ENCODE measurements around the gene SHFL.

SHFL gene

DNA sequence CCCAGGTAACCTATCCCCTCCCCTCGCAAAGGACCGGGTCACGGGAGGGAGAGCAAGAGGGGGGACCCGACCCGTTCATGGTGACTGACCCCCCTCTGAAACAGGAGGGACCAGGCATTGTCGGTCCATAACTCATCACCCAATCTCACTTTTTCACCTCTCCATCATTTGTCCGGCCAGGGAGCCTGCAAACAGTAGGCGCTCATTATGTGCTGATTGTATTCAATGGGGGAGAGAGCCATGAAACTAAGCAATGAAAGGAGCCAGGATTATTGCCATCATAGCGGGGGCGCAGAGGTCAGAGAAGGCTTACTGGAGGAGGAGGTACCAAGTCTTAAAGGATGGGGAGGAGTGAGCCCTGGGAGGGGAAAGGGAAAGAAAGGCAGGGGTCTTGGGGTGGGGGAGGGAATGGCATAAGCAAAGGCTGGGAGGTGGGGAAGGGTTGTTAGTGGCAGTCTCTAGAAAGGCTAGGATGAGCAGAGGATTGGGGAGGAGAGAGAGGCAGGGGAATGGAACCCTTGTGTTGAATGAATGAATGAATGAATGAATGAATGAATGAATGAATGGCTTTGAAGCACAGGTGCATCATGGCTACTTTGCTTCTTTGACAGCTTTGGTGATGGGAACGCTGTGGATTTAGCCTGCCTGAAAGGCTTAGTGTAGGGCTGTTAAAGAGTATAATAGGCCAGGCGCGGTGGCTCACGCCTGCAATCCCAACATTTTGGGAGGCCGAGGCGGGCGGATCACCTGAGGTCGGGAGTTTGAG lies 1.4 kb downstream of the SHFL start:
- no peak for DNase-seq (ENCODE audit: low spot score)

DNA sequence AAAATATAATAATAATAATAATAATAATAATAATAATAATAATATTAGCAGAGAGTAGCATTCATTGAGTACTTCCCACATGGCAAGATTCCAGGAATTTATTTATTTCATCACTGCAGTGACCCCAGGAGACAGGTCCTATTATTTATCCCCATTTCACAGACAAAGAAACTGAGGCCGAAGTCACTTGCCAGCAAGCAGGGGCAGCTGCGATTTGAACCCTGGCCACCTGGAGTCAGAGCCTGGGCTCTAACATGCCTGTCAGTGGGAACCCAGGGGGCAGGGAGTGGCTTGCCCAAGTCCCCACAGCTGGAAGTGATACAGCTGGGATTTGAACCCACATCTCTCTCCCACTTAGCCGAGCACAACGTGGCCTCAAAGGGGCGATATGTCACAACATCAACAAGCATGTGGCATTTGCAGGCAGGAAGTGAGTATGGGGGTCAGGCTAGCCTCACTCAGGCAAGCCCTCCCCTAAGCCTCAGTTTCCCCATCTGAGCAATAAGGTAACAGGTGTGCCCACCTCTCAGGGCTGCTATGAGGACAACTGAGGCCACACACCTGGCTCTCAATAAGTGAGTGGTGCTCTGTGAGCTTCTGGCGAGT lies 2.9 kb downstream of the SHFL start:
- no peak for DNase-seq (ENCODE audit: low spot score)

DNA sequence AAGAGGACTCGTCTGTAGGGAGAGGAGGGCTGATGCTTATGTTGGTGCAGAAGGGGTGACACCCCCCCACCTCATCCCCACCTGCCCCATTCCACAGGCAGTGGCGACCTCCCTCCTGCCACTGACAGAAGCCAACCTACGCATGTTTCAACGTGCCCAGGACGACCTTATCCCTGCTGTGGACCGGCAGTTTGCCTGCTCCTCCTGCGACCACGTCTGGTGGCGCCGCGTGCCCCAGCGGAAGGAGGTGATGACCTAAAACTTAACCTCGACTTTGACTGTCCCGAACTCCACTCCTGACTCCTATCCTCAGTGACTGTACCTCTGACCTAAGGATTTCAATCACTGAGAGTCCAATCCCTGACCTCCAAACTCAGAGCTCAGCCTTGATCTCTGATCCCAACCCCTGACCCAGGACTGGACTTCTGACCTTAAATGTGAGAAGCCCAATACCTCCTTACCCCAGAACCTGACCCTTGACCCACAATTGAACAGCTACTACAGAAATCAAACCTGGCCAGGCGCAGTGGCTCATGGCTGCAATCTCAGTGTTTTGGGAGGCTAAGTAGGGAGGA lies 3.8 kb downstream of the SHFL start:
- DNase-seq (ENCODE audit: low spot score) = no peak

DNA sequence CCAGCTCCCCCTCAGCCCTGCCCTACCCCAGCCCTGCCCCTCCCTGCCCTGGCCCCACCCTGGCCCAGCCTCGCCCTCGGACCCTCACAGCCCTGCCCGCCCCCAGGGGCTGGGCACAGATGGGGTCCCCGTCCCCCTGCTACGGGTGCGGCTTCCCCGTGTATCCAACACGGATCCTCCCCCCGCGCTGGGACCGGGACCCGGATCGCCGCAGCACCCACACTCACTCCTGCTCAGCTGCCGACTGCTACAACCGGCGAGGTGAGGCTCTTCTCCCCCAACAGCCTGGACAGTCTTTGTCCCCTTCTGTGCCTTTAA lies 5.2 kb downstream of the SHFL start:
- DNase-seq (ENCODE audit: low spot score) = no peak

DNA sequence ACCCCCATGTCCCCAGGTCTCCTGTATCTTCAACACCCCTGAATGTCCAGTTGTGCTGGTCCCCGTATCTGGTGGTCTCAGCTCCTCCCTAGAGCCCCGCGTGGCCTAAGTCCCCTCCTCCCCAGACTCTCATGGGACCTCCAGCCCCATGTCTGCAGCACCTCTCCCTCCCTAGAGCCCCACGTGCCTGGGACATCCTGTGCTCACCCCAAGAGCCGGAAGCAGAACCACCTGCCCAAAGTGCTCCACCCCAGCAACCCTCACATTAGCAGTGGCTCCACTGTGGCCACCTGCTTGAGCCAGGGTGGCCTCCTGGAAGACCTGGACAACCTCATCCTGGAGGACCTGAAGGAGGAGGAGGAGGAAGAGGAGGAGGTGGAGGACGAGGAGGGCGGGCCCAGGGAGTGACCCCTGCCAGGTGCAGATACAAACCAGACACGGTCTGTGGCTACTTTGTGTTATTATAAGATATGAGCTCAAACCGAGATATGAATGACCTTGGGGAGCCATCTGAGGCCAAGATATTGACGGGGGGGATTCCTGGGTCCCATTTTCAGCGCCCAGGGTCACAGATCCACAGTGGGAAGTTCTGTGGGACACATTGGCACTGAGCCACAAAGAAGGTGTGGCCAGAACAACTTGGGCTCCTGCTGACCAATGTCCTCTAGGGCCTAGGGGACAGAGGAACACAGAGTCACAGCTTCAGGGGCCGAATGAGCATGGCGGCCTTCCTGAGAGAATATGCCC lies 6.0 kb downstream of the SHFL start:
- no peak for DNase-seq (ENCODE audit: low spot score)

DNA sequence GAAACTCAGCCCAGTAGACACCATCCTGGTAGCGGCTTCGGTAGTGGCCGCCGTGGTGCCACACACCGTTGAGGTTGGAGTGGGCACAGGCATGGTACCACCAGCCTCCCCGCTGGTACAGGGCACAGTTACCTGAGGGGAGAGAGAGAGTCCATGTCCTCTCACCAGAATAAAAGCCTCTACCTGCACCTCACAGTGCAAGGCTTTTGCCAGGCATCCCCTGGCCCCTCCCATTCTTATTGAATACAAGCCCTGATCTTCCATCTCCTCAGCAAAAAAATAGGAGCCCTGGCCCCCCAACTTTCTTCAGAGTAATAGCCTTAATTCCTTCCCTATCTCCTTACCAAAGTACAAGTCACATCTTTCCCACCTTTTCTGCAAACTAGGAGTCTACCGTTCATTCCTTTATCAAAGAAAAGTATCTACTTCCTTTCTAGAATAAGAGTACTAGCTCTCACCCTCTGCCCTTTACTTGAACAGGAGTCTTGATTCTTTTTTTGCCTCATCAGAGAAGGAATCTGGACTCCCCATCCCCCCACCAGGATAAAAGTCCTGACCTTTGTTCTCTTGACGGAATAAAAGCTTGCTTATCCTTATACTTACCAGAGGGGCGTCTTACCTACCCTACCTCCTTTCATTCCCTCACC lies 6.7 kb downstream of the SHFL start:
- DNase-seq (ENCODE audit: low spot score) = no peak

DNA sequence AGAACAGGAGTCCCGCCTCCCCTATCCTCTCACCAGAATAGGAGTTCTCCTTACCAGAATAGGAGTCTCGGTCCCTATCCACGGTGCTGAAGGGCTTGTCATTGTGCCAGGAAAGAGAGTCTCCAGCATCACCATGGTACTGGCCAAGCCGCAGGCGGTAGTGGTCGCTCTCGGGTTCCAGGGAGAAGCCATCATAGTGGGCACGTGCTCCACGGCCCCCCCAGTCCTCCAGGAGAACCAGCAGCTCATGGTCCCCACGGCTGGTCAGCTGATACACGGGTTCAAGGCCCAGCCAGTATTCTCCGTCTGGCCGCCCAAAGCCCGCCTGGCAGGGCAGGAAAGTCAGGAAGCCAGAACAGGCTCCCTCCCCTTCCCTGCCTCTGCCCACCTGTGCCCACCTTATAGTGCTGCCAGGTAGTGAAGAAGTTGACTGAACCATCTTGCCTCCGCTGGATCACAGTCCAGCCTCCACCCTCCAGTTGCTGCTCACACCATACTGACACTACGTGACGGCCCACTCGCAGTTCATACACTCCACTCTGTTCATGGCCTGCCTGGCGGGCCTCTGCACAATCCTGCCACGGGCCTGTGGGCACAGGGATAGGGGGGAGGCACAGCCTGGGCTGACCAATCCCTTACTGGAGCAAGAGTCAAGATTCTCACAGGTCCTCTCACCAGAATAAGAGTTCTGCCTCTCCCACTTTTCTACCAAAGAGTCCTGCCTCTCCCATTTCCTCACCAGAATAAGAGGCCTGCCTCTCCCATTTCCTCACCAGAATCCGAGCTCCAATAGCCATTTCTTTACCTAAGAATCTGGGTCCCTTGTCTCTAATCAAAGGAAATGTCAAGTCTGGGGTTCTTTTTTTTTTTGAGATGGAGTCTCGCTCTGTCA lies 7.4 kb downstream of the SHFL start:
- DNase-seq (ENCODE audit: low spot score) = no peak

DNA sequence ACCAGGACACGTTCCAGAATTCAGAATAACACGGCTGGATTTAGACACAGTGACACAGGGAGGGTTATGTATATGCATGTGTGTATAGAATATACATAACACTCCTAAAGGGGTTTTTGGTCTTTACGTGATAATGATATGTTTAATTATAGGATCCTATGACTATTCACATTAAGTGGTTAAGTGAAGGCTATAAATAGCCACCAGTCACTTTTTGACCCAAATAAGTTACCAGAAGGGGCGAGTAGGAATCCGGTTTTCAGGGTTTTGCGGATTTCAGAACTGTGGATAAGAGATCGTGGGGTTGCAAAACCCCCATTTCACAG lies 9.5 kb downstream of the SHFL start:
- no peak for DNase-seq (ENCODE audit: low spot score)

DNA sequence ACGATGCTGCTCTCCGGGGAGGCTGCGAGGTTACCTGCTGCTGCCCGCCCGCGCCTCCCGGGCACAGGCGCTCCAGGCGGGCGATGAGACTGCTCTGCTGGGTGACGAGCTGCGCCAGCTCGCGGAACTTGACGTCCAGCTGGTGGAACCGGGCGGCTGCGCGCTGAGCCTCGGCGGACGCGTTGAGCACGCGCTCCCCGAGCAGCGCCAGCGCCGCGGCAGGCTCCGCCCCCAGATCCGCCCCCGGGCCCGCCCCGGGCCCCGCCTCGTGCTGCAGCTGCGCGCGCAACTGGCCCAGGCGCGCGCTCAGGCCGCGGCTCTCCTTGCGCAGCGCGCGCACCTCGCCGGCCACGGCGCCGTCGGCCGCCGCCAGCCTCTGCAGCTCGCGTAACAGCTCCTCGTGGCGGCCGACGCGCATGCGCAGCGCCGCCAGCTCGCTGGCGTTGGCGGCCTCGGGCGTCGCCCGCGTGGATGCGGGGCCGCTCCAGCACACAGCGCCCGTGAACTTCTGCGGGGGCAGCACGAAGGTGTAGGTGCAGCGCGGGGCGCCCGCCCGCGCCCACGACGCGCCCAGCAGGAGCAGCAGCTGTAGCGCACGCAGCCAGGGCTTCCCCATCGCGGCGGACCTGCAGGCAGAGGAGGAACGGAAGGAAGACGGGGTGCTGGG lies 10.0 kb downstream of the SHFL start:
- peak; percentile 99 for DNase-seq (ENCODE audit: low spot score)

DNA sequence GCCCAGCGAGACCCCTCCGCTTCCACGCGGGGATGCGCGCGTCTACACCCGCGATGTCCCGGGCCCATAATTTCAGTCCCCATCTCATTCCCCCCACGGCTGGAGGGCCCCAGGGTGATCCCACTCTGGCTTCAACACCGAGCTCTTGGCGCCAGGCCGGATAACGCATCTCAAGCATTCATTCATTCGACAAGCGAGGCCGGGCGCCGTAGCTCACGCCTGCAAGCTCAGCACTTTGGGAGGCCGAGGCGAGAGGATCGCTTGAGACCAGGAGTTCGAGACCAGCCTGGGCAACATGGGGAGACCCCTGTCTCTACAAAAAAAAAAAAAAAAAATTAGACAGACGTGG lies 10.5 kb downstream of the SHFL start:
- DNase-seq (ENCODE audit: low spot score) = no peak

DNA sequence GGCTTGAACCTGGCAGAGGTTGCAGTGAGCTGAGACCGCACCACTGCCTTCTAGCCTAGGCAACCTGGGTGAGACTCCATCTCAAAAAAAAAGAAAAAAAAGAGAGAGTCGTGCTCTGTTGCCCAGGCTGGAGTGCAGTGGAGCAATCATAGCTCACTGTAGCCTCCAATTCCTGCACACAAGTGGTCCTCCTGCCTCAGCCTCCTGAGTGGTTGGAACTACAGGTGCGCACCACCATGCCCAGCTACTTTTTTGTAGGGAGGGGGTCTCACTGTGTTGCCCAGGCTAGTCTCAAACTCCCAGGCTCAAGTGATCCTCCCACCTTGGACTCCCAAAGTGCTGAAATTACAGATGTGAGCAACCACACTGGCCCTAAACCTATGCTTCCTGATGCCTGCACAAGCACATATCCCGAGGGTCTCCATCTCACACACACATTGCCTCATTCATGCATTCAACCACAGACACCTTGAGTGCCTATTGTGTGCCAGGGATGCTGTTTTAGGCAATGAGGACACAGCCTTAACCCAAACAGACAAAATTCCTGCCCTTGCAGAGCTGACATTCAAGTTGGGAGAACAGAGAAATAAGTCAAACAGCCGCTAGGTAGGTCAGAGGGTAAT lies 14.2 kb downstream of the SHFL start:
- DNase-seq (ENCODE audit: low spot score) = no peak

DNA sequence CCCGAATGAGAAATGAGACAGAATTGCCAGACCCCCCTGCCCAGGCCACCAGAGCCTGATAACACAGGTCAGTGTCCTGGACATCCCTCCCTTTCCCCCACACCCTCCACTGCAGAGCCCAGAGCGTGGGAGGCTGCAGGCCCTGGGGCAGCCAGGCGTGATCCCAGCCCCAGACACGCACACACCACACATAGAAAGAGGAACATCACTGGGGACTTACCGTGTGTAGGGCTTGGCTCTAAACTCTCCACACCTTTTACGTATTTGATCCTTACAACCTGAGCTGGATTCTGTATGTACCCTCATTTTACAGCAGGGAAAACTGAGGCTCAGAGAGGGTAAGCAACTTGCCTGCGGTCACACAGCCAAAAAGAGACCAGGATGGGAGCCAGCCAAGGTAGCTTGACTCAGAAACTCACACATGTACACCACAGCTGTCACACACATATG lies 16.7 kb downstream of the SHFL start:
- DNase-seq (ENCODE audit: low spot score) = no peak

DNA sequence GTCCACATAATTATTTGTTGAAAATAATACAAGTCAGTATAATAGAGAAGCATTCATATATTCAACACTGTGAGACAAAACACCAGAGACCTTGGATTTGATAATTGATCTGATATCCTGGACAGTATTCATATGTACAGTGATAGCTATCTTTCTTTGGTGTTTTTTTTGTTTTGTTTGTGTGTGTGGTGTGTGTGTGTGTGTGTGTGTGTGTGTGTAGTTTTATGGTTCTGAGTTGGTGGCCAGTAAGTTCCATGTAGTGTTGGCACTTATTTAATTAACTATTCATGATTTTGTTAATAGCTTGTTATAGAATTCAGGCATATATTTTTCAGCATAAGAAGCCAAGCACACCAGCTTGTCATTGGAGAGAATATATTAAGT lies 18.0 kb downstream of the SHFL start:
- DNase-seq (ENCODE audit: low spot score) = no peak

DNA sequence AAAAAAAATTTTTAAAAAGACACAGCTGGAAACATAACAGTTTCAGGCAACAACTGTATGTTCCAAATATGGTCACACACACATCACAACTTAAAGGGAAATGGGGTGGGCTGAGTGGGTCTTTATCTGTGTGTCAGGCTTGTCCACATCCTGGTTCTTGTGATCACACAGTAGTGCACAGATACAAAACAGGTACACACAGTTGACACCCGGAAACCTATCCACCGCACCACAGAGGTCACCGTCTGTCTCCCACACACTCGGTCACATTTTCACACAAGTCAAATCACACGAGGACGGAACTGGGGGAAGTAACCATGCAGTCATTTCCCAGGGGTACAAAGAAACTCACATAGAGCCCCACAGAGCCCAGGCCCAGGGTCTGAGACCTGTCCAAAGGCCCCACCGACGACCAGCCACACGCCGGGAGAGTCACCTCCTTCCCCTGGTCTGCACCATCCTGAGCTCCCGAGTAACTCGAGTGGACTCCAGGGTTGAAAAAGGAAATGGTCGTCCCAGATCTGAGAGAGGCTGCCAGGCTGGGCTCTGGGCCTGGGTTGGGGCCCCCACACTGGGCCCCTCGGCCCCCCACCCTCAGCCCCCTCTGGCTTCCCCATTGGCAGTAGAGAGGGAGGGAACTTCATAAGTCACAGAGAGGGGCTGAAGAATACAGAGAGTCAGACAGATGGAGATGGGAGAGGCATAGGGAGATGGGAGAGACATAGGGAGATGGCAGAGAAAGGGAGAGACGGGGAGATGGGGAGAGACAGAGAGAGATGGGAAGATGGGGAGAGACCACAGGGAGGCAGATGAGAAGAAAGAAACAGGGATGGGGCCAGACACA lies 18.8 kb downstream of the SHFL start:
- no peak for DNase-seq (ENCODE audit: low spot score)

DNA sequence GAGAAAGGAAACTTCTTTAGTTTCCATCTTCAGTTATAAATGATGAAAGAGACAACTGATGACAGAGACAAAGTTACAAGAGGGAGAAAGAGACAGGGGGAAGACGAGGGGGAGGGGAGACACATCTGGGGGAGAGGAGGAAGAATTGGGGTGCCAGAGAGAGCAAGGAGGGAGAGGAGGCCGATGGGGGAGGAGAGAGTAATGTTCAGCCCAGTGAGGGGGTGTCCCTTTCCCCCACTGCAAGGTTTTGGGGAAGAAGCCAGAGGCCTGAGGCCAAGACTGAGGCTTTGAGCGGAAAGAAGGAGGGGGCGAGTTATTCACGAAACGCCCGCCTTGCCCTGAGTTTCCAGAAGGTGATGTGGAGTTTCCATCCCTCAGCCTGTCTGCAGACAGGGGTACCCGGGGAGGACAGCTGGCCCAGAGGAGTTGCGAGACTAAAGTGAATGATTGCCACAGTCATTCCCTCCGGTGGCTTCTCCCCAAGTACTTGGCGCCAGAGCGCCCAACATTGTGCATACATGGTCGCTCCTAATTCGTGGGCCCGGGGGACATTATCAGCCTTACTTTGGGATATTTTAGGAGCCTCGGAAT lies 19.5 kb downstream of the SHFL start:
- no peak for DNase-seq (ENCODE audit: low spot score)

DNA sequence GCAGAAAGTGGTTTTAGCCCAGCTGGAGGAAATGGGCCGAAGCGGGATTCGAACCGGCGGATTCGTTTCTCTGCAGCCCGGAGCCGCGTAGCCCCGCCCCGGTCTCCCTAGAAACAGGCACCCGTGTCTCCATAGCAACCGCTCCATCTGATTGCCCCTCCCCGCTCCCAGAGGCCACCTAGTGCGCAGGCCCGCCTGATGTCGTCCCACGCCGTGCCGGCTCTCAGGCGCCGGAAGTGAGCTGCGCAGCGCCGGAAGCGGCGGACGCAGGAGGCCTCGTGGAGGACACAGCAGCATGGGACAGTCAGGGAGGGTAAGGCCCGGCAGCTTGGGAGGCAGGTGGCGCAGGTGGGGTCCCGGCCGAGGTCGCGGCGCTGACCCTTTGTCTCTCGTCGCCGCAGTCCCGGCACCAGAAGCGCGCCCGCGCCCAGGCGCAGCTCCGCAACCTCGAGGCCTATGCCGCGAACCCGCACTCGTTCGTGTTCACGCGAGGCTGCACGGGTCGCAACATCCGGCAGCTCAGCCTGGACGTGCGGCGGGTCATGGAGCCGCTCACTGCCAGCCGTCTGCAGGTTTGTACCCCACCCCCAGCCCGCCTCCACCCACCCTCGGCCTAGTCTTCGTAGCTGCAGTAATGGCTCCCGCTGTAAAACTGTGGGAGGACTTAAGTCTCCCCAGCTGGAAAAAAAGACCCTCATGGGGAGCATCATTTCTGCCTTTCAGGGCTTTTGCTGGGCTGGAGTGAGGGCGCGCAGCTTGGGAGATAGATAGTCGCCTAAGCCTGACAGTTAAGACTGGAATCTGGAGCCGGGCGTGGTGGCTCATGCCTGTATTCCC lies 20.2 kb downstream of the SHFL start, which contains the start of gene PPAN:
Gene PPAN (plus strand): TSS at position 263 of the 837 bp plus-strand sequence. CDS start 33 bp downstream, at position 296.
- peak; percentile 100 for DNase-seq (ENCODE audit: low spot score)

DNA sequence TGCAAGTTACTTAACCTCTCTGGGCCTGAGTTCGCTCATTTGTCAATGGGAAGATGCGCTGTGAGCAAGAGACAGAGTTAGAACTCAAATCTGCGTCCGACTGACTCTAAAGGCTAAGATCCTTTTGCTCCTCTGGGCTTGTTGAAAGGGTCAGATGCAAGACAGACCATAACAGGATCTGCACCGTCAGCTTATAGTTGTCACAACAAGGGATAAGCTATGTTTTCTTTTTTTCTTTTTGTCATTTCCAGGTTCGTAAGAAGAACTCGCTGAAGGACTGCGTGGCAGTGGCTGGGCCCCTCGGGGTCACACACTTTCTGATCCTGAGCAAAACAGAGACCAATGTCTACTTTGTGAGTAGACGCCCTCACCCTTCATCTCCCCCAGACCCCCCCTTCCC lies 21.1 kb downstream of the SHFL start:
- DNase-seq (ENCODE audit: low spot score) = no peak

DNA sequence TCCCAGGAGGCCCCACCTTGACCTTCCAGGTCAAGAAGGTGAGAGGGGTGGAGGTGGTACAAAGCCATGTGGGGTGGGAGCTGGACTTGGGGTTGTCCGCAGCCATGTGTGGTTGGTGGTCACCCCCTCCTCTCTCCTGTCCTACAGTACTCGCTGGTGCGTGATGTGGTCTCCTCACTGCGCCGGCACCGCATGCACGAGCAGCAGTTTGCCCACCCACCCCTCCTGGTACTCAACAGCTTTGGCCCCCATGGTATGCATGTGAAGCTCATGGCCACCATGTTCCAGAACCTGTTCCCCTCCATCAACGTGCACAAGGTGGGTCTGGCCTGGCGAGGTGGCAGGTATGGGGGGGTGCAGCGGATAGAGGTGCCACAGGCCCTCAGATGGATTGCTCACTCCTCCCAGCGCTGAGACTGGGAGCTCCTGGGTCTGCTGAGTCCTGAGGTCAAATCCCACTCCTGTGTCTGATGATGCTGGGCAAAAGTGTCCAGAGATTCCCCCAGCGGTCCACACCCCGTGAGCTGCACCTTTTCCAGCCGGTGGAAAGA lies 21.8 kb downstream of the SHFL start:
- no peak for DNase-seq (ENCODE audit: low spot score)
